DMS53 treated with DMSO at 0.1 percent for 48 hours (cell line): ENCODE results near the gene GSG1.
A peak's percentile ranks its signal among the peaks of the same experiment; 100 is the strongest.
"Not testable (repeated sequence)": the region's sequence is repeated elsewhere in the genome, so short reads cannot be mapped to it uniquely, and the experiment has no call there.

Source experiments
- DNase-seq: peaks from one replicate; lab custom pipeline; 2025; ENCODE audit not compliant: unreplicated experiment; lab: John Stamatoyannopoulos, UW

Gene GSG1

DNA sequence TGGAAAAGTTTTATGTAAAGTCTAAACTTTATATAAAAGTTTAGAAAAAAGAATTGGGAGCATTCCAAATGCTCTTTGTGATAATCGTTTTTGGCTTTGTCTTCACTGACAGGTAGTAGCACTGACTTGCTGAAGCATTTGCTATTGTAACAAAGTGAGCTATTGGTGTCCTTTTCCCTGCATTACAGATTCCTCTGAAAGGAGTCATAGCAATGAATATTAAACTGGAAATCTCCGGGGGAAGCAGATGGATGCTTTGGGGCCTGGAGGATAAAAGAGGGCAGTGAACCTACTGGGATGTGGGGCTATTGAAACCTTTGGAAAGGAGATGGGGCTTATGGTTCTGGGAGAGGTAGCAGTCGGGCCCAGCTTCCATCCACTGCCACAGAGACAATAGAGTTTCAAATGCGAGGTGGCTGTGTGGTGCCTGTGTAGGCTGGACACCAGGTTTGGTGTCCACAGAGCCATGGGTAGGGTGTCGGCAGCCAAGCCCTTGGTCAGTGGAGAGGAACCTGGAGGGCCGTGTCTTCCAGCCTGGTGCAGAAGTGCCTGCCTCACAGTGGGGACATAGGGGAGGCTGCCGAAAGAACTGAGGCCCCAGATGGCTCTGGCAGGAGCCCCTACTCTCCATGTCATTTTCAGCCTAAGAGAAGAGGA is 10.1 kb downstream of the GSG1 start:
- no peak for DNase-seq

DNA sequence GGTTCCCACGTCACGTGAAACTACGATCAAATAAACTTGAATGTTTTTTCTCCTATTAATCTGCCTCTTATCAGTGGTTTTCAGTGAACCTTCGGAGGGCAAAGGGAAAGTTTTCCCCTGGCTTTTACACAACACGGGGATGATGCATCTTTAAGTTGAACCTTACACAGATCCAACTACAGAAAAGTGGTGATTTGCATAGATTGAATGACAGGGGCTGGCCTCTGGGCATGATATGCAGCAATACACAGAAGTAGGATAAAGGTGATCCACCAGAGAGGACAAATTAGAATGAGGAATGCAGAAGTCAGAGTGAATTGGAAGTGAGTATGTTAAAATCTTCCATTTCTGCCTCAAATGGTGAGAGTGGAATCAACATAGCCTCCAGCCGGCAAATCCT is 11.6 kb downstream of the GSG1 start:
- DNase-seq, result no peak

DNA sequence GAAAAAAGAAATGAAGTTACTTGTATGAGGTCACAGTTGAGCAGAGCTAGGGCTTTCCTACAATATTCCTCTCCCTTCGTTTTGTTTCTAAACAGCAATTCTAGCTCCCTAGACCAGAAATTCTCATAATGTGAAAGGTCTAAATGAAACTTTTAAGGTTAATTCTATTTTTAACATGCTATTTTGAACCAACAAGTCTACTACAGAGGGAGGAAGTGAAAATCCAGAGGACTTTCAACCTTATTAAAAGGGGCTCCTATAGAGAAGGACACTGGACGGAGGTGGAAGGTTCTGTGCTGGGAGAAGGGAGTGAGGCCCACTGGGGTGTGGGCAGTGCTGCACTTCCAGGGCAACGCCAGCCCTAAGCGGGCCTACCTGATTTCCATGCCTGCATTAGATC is 13.4 kb downstream of the GSG1 start:
- DNase-seq, result no peak

DNA sequence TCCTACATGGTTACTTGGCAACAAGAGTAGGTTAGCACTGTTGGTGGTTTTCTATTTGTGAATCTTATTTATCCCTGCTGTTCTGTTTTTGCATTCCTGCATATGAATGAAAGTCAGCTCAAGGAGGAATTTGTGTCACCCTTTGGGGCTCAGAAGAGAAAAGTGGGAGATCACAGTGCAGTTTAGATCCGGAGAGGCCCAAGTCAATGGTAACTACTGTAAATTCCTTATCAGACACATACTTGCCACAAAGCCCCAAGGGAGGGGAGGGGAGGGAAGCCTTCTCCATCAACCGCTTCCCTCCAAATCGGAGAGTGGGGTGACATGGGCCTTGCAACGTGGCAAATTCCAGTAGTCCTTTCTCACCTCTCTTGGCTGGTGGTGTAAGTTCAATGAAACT is 15.0 kb downstream of the GSG1 start:
- DNase-seq, result no peak

DNA sequence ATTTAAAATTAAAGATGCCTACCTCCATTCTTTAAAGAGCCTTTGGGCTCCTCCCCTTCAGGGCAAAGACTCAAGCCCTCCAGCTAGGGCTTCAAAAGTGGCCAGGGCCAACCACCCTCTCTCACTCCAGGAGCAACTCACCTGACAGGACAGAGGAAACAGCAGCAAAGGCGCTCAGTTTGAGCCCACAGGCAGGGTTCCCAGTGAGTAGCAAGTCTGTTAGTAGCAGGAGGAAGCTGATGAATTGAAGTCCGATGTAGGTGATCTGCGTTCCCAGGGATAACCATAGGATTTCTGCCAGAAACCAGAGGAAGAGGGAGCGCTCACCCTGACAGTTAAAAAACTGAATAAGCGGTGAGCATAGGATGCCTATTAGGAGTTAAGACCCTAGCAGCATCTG is 15.7 kb downstream of the GSG1 start:
- no peak for DNase-seq

DNA sequence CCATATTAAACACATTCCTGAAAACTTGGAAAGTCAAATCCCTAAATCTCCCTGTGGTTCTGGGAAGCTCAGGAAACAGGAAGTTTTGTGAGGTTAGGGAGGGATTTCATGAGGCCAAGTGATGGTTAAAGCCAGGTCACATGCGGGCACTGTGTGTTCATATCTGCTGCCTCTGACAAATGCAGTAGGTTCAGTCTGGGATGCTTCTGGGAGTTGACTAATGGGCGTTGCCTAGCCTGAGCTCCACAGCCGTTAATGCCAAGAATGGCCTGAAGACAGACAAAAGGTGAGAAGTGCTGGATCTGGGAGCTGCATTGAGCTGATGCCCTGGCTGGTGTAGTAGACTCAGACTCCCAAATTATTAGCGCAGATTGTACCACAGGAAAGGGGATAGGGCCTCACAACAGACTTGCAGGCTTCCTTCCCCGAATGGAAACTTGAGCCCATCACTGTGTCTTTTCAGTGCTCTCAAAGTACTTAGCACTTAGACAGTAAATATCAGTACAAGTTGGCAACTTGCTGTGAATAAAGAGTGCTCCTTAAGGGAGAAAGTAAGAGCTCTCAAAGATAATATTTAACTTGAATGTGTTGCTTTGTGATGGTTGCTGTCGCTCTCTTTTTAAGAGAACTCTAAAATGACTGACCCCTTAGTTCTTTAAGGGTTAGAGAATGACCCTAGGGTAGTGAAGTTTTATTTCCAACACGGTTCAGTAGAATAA is 17.3 kb downstream of the GSG1 start:
- DNase-seq, result no peak

DNA sequence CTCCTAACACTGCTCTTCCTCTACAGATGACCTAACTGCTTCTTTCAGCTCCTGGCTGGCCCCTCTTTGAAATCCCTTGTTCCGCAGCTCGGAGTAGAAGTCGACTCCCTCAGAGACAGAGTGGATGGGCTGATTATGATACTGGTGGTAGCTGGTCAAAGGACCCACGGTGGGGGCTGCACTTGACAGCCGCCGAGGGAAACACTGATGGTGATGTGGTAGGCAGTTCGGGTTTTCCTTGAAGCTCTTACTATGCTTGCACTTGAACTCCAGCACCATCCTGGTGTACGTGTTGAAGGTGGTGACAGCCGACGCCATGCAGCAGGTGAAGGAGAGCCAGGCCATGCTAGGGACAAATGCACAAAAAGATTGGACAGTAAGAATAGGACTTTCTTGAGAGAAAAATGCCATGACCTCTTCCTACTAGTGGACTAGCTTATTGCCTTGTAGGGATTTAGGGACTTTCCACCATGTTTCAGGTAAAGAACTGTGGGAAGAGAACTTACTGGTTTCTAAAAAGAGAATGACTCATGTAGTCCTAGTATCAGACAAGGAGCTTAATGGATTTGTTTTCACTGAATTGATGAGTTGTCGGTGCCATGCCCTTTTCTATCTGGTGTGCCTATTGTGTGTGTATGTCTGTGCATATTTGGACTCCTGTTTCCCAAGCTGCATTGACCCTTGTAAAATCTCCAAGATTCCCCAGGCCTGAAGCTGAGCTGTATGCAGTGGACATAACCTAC is 18.4 kb downstream of the GSG1 start:
- no peak for DNase-seq

DNA sequence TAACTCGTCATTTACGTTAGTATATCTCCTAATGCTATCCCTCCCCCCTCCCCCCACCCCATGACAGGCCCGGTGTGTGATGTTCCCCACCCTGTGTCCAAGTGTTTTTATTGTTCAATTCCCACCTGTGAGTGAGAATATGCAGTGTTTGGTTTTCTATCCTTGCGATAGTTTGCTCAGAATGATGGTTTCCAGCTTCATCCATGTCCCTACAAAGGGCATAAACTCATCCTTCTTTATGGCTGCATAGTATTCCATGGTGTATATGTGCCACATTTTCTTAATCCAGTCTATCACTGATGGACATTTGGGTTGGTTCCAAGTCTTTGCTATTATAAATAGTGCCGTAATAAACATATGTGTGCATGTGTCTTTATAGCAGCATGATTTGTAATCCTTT is 19.8 kb downstream of the GSG1 start:
- DNase-seq, result not testable (repeated sequence)

DNA sequence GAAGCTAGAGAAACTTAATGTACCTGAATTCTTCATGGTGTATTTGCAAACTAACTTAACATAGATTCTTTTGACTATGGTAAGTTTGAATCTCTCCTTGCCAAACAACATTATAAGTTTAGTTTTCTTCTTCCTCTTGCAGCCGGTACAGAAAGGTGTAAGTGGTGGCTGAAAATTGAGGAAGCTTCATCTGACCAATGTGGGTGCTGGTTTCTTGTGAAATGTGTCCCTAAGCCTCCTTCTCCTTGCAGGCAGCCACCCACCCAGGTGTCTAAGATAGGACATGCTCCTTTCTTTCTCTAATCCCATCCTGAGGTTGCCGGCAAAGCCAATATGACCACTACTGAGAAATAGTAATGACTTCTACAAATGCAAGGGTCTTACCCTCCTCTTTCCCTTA is 20.6 kb downstream of the GSG1 start:
- no peak for DNase-seq

DNA sequence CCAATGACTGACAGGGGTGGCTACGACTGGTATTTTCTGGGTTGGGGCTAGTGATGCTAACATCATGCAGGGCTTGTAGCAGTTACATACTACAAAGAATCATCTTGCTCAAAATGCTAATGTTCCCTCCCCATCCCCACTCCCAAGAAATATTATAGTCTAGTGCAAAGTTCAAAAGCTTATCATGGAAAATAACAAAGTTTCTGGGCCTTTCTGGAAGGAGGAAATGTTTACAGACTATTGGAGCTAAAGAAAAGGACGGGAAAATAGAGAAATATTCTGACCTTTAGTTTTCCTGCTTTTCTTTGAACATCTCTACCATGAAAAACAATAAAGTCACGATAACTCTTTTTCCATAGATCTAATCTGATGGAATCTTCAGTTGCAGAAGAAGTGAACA is 23.2 kb downstream of the GSG1 start:
- no peak for DNase-seq

DNA sequence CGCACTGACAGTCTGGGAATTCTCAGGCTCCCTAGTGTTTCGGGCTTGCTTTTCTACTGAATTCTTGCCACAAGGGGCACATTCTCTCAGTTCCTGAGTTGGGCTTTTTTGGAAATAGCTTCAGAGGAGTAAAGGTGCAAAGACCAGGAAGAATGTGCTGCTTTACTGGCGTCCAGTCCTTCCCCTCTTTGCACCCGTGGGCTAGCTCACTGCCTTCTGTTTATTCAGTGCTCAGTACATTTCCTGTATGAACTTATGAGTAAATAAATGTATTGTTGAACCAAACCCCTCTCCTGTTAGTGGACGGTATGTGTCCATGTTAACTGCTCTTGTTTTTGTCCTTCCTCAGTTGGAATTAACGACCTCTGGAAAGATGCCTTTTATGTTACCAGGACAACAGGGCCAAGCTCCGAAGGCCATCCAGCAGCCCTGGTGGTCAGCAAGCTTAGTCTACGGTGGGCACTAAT is 24.0 kb downstream of the GSG1 start:
- peak; percentile 80 for DNase-seq

DNA sequence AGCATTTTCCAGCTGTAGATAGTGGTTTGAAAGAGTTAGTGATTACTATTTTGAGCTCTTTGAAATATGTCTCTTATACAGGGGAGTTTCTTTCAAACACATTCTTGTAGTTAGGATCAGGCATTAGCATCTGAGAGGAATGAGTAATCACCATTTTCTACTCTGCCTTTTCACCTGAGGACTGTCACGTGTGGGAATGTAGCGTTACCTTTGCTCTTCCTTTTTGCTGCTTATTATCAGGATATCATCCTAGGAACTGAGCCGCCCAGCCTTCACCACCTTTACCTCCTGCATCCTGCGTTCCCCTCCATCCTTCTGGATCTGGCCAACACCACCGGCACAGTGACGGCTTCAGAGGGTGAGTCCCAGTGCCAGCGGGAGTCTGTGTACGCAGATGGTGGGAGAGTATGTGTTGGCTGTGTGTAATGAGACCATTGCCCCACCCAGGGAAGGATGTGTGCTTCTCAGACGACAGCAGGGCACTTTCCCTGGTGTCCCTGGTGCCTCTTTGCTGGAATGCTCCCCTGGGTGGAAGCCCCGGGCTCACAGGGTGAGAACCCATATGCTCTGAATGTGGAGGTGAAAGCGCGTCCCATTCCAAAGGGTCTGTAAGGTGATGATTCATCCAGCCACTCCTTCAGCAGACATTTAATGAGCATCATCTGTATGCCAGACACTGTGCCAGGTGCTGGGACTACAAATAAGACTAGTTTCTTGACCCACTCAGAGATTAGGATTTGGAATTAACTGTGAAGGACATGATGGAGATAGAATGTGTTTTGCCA is 27.5 kb downstream of the GSG1 start:
- no peak for DNase-seq

DNA sequence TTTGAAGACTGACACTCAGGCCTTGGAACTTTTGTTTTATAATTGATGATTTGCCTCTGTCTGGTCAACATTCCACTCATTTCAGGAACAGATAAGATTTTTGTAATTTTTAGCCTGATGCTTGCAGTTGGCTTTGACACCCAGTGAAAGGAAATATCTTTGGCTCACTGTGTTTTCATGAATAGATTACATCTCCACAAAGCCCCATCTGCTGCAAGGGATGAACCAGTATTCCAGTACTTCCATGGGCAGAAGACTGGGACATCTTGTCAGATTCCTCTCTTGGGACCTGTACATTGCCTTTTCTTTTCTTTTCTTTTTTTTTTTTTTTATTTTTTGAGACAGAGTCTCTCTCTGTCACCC is 28.4 kb downstream of the GSG1 start:
- DNase-seq, result no peak

DNA sequence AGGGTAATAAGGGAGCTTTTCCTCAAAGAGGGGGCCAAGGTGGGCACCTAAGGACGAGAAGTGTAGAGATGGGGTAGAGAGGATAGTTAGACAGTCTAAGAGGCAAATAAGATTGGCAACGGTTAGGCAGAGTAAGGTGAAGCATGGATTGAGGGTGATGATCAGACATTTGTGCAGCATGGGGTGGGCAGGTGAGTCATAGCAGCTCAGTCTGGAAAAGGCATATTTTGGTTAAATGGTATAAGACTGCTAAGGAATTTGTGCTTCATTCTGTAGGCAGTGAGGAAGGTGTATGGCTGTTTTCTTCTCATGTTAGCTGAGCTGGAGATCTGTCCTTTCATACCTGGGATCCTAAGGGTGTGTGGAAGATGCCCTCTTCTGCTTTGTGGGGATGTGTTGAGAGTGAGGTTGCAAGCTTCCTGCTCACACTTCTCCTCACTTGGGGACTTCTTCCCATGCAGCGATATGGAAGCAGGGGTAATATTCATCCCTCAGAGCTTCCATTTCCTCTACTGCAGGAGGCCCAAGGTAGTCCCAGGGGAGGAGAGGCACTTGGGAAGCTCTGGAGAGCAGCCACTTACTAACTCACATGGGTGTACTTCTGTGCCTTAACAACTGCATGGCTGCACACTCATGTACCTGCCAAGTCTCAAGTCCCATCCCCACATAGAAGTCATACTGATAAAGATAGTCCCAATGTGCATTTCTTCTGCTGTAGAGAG is 28.9 kb downstream of the GSG1 start:
- DNase-seq, result no peak

DNA sequence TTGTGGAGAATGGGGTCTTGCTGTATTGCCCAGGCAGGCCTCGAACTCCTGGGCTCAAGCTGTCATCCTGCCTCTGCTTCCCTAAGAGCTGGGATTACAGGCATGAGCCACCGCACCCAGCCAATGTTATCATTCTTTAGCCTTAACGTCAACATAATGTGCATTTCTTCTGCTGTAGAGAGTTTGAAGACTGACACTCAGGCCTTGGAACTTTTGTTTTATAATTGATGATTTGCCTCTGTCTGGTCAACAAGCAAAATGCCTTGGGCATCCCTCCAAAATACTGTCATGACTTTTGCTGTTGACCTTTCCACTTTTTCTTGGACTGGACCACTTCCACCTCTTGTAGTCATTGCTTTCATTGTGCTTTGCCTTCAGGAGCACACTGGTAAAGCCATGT is 30.3 kb downstream of the GSG1 start:
- no peak for DNase-seq

DNA sequence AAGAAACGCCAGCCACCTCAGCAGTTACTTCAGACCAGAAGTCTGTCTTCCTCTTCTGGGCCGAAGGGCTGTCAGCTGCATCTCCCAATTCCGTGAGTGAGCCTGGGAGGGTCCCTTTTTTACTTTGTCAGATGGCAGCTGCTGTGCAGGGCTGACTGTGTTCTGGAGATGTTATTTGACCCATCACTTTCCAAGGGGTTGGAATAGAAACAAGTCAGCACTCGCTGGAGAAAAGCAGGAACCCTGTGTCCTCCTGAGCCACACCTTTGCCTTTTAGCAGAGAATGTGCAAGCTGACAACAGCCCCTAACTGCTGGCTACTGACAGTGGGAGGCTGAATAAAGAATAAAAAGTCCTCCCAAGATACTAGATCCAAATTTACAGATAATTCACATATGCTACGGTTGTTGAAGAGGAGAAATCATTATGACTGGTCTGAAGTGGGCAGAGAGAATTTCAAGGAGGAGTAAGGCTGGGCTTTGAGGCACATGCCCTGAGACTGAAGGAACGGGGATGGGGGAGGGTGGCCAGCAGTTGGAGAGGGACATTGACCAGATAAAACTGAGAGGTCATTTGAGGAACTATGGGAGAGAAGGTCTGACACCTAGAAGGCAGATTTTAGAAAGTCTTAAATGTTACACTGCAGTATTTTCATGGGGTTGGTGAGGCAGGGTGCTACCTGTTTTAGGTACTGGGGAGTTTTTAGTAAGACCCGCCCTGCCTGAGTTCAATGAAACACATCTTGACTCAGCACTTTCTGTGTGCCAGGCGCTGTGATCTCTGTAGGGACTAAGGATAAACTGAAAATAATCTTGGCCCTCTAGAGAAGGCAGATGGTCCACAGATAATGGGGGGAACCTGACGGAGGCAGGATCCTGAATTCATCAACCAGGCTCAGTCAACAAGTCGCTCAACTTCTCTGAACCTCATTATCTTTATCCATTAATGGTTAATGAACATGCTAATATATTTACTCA is 31.9 kb downstream of the GSG1 start:
- no peak for DNase-seq

DNA sequence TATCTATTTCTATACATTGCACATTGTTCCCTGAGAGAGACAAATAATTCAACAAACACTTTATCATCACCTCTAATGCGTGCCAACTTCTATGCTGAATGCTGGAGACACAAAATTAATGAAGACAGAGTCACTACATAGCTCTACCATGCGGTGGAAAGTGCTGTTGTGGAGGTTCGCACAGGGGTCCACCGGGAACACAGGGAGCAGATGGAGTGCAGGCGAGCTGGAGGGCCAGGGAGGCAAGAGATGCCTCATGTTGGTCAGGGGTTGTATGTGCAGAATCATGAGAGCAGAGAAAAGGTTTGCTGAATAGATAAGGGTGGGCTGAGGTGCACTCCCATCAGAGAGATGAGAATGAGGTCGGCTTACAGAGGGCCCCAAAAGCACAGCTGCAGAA is 34.1 kb downstream of the GSG1 start:
- no peak for DNase-seq

DNA sequence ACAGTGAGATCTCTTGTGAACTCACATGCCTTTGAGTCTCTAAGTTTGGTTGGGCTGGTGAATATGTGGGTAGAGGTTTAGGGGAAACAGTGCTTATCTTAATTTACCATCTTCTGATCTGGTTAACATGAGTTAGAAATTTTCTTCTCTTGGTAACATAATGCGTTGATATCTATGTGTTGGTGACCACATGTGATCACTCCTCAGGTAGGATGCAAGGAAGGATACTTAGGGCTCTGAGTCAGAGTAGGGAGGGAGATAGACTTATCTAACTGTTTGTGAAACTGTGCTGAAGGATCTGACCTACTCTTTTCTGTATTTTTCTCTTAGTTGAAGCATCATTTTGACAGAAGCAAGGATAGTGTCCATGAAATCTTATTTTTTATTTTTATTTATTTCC is 36.1 kb downstream of the GSG1 start:
- DNase-seq, result no peak

DNA sequence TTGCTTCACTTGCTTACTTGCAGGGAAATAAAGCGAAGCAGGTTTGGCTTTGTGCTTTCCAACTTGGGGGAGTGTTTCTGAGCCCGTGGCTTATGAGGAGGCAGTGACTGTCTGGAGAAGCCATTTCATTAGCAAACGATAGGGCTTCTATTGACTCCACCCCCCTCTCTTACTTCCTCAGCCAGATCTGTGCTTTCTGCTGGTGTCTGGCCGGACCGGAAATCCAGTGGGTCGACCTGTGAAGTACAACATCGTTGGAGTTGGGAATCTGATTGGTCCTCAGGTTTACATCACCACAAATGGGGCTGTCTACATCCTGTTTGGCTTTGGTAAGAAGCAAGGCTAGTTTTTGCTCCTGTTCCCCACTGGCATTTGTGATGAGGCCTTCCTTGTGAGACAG is 37.0 kb downstream of the GSG1 start:
- DNase-seq, result no peak

DNA sequence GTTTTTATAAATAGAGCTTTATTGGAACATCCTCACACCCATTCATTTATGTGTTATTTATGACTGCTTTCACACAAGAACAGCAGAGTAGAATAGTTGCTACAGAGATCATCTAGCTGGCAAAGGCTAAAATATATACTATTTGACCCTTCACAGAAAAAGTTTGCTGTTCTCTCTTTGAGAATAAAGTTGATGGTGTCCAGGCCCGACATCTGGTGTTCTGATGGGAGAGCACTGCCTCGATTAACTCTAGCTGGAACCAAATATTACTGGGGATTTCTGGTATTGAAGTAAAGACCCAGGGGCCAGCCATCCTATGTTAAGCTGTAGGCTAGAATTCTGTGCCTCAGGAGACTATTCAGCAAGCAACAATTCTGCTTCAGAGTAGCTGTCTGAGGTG is 37.5 kb downstream of the GSG1 start:
- no peak for DNase-seq
